CD4-positive, alpha-beta T cell treated with Interleukin-21 for 1 hour (primary cell): Measurements from ENCODE around the gene RTEL1.
"Not testable (repeated sequence)": the region's sequence is repeated elsewhere in the genome, so short reads cannot be mapped to it uniquely, and the experiment has no call there.

Experiments used
- DNase-seq: peaks from one replicate; pipeline ENCODE4 v3.0.0-alpha.2; 2020

RTEL1 gene, protein sequence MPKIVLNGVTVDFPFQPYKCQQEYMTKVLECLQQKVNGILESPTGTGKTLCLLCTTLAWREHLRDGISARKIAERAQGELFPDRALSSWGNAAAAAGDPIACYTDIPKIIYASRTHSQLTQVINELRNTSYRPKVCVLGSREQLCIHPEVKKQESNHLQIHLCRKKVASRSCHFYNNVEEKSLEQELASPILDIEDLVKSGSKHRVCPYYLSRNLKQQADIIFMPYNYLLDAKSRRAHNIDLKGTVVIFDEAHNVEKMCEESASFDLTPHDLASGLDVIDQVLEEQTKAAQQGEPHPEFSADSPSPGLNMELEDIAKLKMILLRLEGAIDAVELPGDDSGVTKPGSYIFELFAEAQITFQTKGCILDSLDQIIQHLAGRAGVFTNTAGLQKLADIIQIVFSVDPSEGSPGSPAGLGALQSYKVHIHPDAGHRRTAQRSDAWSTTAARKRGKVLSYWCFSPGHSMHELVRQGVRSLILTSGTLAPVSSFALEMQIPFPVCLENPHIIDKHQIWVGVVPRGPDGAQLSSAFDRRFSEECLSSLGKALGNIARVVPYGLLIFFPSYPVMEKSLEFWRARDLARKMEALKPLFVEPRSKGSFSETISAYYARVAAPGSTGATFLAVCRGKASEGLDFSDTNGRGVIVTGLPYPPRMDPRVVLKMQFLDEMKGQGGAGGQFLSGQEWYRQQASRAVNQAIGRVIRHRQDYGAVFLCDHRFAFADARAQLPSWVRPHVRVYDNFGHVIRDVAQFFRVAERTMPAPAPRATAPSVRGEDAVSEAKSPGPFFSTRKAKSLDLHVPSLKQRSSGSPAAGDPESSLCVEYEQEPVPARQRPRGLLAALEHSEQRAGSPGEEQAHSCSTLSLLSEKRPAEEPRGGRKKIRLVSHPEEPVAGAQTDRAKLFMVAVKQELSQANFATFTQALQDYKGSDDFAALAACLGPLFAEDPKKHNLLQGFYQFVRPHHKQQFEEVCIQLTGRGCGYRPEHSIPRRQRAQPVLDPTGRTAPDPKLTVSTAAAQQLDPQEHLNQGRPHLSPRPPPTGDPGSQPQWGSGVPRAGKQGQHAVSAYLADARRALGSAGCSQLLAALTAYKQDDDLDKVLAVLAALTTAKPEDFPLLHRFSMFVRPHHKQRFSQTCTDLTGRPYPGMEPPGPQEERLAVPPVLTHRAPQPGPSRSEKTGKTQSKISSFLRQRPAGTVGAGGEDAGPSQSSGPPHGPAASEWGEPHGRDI (N-terminal part only)

DNA sequence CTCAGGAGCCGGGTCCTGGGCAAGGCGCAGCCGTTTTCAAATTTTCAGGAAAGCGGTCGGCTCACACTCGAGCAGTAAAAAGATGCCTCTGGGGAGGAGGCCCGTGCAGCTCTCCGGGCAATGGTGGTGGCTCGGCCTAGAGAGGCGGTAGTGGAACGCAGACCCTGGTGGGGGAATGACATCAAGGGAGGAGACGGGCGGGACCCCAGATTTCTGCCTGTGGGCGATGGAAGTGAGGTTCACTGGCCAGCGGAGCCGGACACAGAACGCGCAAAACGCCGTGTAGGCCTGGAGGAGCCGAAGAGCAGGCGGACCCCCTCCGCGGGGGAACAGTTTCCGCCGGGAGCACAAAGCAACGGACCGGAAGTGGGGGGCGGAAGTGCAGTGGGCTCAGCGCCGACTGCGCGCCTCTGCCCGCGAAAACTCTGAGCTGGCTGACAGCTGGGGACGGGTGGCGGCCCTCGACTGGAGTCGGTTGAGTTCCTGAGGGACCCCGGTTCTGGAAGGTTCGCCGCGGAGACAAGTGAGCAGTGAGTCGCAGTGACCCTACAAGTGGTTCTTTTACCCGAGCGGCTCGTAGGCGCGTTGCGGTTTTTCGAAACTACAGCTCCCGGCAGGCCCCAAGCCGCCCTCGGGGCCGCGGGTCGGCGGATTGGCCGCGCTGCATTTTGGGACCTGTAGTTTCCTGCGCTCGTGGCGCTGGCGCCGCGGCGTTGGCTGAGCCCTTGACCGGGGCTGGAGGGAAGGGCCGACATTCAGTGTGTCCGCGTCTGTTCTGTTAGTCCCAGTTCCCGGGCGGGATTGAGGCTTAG is at the start of gene RTEL1:
Gene RTEL1, plus strand, starts transcription at position 376 of the 812 bp plus-strand sequence. CDS start 1,091 bp downstream, outside the sequence.
- peak; percentile 90 for DNase-seq

DNA sequence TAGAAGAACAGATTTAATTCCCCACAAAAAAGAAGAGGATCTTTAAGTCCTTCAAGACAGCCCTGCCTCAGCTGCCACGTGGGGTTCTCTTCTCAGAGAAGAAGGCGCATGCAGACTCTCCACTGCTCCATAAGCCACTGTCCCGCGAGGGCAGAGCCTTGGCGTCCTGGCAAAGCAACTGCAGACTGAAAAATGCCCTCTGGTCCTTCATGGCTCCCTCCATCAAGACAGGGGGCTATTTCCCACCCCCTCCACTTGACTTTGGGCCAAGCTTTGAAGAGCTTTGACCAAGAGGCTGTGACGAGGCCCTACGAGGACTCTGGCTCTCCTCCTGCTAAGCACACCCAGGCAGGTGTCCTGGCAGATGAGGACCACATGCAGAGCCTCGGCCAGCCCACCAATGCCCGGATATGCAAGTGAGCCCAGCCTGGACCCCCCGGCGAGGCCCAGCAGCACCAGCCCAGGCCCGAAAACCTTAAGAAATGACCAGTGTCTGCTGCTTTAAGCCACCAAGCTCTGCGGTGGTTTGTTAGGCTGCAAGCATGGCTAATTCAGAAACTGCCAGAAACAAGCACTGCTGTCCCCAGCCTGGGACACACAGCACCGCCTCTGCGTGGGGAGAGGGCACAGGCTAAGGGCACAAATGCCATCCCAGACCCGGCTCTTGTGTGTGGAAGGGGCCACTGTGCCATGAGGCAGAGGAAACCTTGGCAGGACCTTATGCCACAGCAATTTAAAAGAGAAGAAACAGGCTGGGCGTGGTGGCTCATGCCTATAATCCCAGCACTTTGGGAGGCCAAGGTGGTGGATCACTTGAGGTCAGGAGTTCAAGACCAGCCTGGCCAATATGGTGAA is 47.3 kb upstream of the RTEL1 start:
- no peak for DNase-seq

DNA sequence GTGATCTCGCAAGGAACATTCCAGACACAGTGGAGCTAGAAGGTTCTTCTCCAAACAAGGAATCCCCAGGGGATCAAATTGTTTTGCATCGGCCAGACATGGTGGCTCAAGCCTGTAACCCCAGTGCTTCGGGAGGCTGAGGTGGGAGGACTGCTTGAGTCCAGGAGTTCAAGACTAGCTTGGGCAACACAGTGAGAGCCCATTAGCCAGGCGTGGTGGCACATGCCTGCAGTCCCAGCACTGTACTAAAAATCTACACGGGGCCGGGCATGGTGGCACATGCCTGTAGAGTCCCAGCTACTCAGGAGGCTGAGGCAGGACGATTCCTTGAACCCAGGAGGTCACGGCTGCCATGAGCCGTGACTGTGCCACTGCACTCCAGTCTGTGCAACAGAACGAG is 46.5 kb upstream of the RTEL1 start:
- no peak for DNase-seq

DNA sequence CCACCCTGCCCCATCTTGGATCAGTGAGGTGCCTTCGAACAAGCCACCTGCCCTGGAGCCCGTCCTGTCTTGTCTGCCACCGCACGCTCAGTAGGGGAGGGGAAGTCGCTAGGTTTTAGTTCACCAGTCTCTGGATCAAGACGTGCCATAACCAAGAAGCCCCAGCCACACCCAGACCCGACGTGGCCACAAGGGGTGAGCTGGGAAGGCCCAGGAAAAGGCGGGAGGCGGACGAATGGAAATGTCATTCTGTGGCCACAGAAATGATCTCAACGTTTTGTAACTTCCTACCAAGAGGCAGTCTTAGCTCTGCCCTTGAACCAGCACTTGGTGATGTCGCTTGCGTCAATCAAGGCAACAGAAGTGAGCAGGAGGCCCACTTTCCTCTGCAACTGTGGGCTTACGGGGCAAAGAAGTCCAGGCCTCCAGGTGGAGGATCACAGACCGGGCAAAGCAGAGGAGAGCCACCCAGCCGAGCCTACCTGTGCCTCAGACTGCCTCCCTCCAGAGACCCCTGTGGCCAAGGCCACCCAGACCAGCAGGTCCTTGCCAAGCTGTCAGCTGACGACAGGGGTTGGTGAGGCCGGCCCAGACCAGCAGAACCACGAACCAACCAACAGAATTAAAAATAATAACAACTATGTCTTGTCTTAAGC is 45.7 kb upstream of the RTEL1 start:
- no peak for DNase-seq

DNA sequence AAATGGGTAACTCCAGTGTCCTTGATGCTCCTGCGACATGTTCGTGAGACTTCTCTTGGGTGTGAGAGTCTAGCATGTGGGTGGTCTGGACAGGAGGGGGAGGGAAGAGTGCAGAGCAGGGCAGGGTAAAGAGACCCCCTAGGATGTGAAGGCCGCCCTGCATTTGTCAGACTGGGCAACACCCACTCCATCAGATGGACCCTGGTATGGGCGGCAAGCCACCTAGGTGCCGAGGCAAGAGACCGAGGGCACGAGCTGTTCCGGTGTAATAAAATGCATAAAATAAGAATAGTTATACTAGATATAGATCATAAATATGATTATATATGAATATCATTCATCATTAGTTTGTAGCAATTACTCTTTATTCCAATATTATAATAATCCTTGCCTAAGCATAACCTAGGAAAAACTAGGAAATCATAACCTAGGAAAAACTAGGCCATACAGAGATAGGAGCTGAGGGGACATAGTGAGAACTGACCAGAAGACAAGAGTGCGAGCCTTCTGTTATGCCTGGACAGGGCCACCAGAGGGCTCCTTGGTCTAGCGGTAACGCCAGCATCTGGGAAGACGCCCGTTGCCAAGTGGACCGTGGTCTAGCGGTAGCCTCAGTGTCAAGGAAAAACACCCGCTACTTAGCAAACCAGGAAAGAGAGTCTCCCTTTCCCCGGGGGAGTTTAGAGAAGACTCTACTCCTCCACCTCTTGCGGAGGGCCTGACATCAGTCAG is 44.1 kb upstream of the RTEL1 start:
- DNase-seq = not testable (repeated sequence)

DNA sequence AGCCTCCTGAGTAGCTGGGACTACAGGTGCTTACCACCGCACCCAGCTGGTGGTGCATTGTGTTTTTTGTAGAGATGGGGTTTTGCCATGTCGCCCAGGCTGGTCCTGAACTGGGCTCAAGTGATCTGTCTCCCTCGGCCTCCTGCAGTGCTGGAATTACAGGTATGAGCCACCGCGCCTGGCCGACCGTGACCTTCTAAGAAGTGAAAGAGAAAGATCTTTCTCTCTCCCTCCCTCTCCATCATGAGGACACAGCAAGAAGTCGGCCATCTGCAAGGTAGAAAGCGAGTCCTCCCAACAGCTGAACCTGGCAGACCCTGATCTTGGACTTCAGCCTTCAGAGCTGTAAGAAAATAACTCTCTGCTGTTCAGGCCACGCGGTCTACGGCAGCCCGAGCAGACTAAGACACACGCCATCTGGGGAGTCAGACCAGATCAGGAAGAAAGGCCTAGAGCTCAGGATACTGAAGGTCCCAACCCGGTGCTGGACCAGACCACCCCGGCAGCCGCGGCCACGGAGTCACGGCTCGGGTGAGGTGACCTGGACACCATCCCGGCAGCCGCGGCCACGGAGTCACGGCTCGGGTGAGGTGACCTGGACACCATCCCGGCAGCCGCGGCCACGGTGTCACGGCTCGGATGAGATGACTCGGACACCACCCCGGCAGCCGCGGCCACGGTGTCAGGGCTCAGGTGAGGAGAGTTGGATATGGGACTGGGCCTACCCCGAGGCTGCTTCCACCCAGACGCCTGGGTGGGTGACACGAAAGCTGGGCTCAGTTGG is 40.8 kb upstream of the RTEL1 start:
- DNase-seq = no peak

DNA sequence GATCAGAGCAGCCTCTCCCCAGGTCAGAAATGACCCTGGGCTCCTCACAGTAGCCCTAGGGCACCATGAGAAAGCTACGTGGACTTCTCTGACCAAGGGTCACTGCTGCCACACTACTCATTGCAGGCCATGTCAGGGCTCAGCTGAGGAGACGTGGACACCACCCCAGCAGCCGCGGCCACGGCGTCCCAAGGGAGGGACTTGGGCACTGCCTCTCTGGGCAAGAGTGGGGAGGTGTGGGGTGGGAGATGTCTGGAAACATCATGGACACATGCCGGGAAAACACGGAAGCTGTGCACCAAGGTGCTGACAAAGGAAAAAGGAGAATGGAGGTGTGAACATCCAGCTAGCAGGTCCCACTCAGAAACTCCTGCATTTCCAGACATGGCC is 40.2 kb upstream of the RTEL1 start:
- DNase-seq = no peak

DNA sequence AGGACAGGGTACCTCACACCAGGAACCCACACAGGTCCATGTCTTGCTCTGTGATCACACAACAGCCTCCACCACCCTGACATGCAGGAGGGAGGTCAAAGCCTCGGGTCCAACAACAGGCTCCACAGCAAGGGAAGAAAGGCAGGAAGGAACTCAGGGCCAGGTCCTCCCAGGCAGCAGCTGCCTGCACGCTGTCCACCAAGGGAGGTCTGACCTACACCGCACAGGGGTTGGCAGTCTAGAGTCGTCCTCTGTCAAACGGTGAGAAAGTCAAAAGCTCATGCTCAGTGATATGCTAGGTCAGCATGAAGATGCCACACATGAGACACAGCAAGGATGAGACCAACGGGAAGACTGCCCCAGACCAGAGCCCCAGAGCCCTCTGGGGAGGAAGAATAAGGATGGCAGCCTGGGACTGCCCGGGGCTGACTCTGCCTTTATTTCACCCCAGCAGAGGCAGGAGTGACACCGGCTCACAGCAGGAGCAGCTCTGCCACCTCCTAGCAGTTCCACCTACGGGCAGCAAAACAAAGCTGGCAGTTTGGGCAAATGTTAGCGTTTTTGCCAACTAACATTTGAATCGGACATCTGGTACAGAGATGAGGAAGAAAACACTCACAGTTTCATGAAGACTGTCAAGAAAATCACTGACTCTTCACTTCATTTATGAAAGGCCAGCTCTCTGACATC is 39.7 kb upstream of the RTEL1 start:
- no peak for DNase-seq

DNA sequence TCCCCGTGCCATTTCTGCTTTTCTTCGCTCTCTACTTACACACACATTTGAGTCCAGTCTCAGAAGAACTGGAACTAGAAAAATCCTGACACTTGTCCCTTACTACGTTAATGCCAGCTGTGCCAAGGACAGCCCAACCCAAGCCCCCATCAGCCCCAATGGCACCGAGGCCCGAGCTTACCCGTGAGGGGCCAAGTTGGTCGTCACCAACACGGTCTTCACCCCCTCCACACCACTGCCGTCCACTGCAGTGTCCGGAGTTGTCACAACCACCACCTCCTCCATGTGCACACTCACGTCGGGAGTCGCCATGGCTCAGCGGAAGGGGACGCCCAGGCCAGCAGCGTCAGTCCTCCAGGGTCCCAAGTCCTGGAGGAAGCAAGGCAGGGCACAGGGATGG is 39.0 kb upstream of the RTEL1 start:
- no peak for DNase-seq

DNA sequence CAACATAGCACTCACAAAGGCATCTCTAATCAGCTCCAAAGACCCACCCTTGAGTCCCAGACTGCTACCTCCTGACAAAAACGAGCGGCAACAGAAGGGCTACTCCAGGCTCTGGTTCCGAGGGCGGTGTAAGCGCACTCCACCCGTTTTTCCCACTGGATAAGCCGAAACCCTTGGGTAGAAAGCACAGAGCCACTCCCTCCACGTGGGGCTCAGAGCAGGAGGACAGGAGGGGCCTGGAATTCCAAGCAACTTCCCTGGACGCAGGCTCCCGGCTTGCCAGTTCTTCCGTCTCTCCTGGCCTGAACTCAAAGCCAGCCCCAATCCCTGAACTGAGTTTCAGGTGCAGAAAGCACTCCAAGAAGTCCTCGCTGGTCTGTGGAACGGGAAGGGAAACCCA is 38.6 kb upstream of the RTEL1 start:
- DNase-seq = no peak

DNA sequence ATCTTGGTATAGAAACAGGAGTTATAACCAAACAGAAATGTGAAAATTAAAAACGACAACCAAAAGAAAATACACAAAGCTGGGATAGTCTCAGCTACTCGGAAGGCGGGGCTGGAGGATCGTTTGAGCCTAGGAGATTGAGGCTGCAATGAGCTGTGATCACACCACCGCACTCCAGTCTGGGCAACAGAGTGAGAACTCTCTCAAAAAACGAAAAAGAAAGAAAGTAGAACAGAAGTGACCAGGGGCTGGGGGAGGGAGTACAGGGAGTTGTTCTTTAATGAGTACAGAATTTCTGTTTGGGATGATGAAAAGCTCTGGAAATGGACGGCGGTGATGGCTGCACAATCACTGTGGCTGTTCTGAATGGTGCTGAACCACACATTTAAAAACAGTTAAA is 37.1 kb upstream of the RTEL1 start:
- no peak for DNase-seq

DNA sequence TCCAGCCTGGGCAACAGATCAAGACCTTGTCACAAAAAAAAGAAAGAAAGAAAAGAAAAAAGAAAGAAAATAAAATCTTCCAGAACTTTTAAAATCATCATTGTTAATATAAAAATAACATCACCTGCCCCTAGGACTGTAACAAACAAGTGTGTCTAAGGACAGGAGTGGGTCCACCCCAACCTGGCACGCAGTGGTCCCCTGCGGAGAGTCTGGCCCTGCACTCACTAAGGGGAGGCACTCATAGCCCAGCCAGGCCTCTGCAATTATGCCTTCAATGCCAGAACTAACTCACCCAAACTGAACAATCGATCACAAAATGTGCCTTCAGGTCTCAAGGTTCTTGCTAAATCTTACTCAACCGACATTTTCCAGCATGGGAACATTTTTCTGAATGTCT is 36.0 kb upstream of the RTEL1 start:
- DNase-seq = no peak

DNA sequence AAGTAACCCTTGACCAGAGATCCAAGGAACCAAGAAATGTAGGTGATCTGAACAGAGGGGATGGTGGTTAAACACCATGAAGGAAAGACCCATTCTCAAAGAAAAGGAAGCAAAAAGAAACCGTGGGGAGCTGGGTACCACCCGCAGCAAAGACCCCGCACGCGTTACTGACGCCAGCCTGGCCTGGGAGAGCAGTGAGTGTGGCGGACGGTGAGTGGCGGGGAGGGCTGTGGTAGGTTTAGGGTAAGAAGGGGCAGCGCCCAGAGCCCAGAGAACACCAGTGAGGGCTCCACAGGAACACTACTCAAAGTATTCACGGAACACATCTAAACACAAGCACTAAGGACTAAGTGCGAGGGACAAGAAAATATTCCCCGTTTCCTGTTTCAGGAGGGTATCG is 35.4 kb upstream of the RTEL1 start:
- no peak for DNase-seq

DNA sequence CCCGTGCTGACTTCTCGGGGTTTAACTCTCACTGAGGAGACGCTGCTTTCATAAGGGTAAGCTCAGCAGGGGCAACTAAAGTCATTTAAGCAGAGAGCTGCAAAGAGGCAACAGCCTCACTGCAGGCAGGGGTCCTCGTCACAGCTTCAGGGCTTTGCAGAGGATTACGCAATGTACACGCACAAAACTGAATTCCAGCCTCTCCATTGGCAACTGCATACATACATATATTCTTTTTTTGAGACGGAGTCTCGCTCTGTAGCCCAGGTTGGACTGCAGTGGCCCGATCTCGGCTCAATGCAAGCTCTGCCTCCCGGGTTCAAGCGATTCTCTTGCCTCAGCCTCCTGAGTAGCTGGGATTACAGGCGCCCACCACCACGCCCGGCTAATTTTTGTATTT is 33.6 kb upstream of the RTEL1 start:
- DNase-seq = no peak

DNA sequence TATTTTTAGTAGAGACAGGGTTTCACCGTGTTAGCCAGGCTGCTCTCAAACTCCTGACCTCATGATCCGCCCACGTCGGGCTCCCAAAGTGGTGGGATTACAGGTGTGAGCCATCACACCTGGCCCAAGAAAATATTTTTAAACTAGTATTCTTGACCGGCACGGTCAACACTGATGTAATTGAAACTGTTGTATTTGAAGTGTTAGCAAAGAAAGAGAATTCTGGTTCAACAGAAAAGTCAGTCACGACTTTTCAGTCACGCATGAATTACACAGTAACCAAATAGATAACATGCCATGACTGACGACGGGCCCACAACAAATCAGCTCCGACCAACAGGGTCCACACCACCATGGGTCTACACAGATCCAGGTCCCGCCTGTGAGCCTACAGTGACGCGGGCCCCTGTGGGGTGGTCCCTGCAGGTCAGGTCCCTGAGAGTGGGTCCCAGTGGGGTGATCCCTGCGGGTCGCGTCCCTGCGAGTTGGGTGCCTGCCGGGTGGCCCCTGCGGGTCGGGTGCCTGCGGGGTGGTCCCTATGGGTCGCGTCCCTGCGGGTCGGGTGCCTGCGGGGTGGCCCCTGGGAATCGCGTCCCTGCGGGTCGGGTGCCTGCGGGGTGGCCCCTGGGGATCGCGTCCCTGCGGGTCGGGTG is 32.2 kb upstream of the RTEL1 start:
- peak; percentile 36 for DNase-seq

DNA sequence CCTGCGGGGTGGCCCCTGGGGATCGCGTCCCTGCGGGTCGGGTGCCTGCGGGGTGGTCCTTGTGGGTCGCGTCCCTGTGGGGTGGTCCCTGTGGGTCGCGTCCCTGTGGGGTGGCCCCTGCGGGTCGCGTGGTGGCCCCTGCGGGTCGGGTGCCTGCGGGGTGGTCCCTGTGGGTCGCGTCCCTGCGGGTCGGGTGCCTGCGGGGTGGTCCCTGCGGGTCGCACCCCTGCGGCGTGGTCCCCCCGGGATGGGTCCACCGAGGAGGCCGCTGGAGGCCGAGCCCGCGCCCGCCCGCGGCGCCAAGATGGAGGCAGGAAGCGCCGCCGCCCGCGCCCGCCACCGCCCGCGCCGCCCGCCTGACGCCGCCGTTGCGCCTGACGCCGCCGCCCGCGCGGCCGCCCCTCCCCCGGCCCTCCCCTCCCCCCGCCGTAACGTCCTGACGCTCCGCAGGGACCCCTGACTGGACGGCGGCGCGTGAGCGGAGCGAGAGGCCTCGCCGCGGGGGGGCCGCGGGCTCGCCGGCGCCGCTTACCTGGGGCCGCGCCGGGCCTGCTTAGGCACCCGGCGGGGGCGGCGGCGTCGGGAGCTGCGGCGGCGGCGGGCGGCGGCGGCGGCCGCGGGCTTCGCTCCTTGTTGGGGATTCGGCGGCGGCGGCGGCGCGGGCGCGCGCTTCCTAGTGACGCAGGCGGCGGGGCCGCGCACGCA is 31.5 kb upstream of the RTEL1 start, which contains the start of gene GMEB2:
Gene GMEB2, minus strand, starts transcription at position 678 of the 705 bp plus-strand sequence. CDS start 7,704 bp downstream, outside the sequence.
- DNase-seq = no peak

DNA sequence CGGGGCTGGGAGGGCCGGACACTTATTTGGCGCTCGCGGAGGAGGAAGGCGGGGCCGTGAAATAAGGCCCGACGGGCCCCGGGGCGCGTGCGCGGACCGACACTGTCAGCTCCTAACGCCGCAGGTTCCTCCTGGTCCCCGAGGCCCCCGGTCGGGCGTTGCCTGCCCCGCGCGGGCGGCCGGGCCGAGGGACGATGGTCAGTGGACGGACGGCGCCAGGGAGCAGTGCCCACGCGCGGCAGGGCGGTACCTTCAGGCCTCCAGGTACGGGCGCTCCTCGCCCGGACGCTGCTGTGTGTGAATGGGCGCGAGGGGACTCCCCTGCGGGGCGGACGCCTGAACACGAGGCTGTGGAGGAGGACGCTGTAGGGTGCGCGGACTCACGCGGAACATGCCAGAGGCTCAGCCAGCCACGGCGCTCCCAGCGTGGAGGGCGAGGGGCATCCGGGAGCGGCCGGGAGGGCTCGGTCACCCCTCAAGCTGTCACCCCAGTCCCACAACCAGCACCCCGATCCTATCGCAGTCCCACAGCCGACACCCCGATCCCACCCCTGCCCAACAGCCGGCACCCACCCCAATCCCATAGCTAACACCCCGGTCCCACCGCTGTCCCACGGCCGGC is 30.9 kb upstream of the RTEL1 start:
- peak; percentile 96 for DNase-seq
